Thyroid gland (tissue), 4 donors: ENCODE measurements around the gene CFAP210. TPM values are rescaled to one million over a fixed set of nuclear protein-coding genes. Genes with fewer than 3 reads are reported as not detected.

Experiments
- DNase-seq, 2 donors: peaks; one replicate each; pipeline ENCODE4 v3.0.0-alpha.2; 2019
- H3K27ac ChIP-seq, 3 donors: fragments of 200-600 bp; sonication (generic); 1 replicate in 2 of 3; 2 replicates in 1 of 3; pipeline ENCODE4 v1.5.1; 2016 to 2019; ENCODE audit warnings: mild to moderate bottlenecking in 1 of 3, moderate library complexity in 1 of 3
- H3K27me3 ChIP-seq: fragments of 200-600 bp; sonication (generic); one replicate; pipeline ENCODE4 v1.5.1; 2019
- H3K36me3 ChIP-seq, 2 donors: fragments of 200-600 bp; sonication (generic); one replicate each; pipeline ENCODE4 v1.5.1; 2016 to 2019
- H3K4me1 ChIP-seq, 2 donors: fragments of 200-600 bp; sonication (generic); one replicate each; pipeline ENCODE4 v1.5.1; 2017 to 2019
- H3K4me3 ChIP-seq, 3 donors: fragments of 200-600 bp; sonication (generic); replicated peaks in 1 of 3; 1 replicate in 2 of 3; 2 replicates in 1 of 3; pipeline ENCODE4 v1.5.1; 2016; ENCODE audit warnings: mild to moderate bottlenecking in 1 of 3
- H3K9me3 ChIP-seq: fragments of 200-600 bp; sonication (generic); one replicate; pipeline ENCODE4 v1.5.1; 2017
- POLR2A ChIP-seq, 2 donors: fragments of 450-650 bp; IDR thresholded peaks; one replicate each; pipeline ENCODE4 v1.6.1; 2017; ENCODE audit warnings: antibody characterized with exemption in 2 of 2, mild to moderate bottlenecking in 2 of 2, moderate library complexity in 1 of 2
- WGBS, 2 donors: methylation state at CpG; one replicate each; pipeline ENCODE4 v1.1.5; 2017; 5-methylcytosine and 5-hydroxymethylcytosine counted together
- intact Hi-C: fragments of 100-400 bp; cut with DNase I; formaldehyde crosslinking; loops from one replicate; pipeline ENCODE4 v1.15.1; 2023
- total RNA-seq, 4 donors: library from RNA; depleted of rRNA; stranded (reverse); fragments of >200 nt; gene quantifications; one replicate each; pipeline ENCODE4 v1.2.3, GENCODE V29; 2016
- TF ChIP-seq, protein P1 (sequence below), 6 experiments: fragments of 200-600 bp in 3 of 6; fragments of 450-650 bp in 3 of 6; sonication (generic) in 3 of 6; IDR thresholded peaks; one replicate each; pipeline ENCODE4 v1.5.1; 2016 to 2019; ENCODE audit warnings: antibody characterized with exemption in 6 of 6, mild to moderate bottlenecking in 2 of 6, inconsistent platforms in 1 of 6, moderate library complexity in 1 of 6

CFAP210 gene
- total RNA-seq, 4 donors from 2014 or later, result 1.6 TPM; not detected in 2

GRCh38 chr2:169735623-169736022 lies 41.4 kb upstream of the CFAP210 start:
- DNase-seq, result no peak
- no peaks in the 10 kb centered on the region for H3K27me3 ChIP-seq
- H3K27ac ChIP-seq, result no peak overlapping the region
- no peaks in the 10 kb centered on the region for H3K9me3 ChIP-seq
- no peaks in the 10 kb centered on the region for H3K36me3 ChIP-seq
- intact Hi-C loops, result no loop called here
- peaks cover 0 to 6% of the 10 kb centered on the region in 2 donors for H3K4me1 ChIP-seq
- H3K4me3 ChIP-seq, result no peak overlapping the region
- WGBS, 2 donors, result 89 to 96% methylated on average over 4 of the region's 4 CpGs
- TF ChIP-seq POLR2A (IDR thresholded peaks at IDR 0.05), result no peak
- TF ChIP-seq, protein P1, sequence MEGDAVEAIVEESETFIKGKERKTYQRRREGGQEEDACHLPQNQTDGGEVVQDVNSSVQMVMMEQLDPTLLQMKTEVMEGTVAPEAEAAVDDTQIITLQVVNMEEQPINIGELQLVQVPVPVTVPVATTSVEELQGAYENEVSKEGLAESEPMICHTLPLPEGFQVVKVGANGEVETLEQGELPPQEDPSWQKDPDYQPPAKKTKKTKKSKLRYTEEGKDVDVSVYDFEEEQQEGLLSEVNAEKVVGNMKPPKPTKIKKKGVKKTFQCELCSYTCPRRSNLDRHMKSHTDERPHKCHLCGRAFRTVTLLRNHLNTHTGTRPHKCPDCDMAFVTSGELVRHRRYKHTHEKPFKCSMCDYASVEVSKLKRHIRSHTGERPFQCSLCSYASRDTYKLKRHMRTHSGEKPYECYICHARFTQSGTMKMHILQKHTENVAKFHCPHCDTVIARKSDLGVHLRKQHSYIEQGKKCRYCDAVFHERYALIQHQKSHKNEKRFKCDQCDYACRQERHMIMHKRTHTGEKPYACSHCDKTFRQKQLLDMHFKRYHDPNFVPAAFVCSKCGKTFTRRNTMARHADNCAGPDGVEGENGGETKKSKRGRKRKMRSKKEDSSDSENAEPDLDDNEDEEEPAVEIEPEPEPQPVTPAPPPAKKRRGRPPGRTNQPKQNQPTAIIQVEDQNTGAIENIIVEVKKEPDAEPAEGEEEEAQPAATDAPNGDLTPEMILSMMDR (IDR thresholded peaks at IDR 0.05), result no peak

- no peaks in the 10 kb centered on the region for H3K36me3 ChIP-seq
- H3K4me3 ChIP-seq, result peak overlapping the region in 2 of 3 donors; percentile 52 to 82
- H3K27ac ChIP-seq, result no peak overlapping the region
- H3K9me3 ChIP-seq, result no peaks in the 10 kb centered on the region
- peaks cover 0 to 6% of the 10 kb centered on the region in 2 donors for H3K4me1 ChIP-seq
- H3K27me3 ChIP-seq, result no peaks in the 10 kb centered on the region
- WGBS, 2 donors, result 3 to 4% methylated on average over 32 to 48 of the region's 69 CpGs
- DNase-seq, result peak; percentile 15
- TF ChIP-seq POLR2A (IDR thresholded peaks at IDR 0.05), result no peak
- TF ChIP-seq, protein P1 (IDR thresholded peaks at IDR 0.05), result no peak
- intact Hi-C loops, result no loop called here
Observed at GRCh38 chr2:169734169-169734847, 40.1 kb upstream of the CFAP210 start.

DNA sequence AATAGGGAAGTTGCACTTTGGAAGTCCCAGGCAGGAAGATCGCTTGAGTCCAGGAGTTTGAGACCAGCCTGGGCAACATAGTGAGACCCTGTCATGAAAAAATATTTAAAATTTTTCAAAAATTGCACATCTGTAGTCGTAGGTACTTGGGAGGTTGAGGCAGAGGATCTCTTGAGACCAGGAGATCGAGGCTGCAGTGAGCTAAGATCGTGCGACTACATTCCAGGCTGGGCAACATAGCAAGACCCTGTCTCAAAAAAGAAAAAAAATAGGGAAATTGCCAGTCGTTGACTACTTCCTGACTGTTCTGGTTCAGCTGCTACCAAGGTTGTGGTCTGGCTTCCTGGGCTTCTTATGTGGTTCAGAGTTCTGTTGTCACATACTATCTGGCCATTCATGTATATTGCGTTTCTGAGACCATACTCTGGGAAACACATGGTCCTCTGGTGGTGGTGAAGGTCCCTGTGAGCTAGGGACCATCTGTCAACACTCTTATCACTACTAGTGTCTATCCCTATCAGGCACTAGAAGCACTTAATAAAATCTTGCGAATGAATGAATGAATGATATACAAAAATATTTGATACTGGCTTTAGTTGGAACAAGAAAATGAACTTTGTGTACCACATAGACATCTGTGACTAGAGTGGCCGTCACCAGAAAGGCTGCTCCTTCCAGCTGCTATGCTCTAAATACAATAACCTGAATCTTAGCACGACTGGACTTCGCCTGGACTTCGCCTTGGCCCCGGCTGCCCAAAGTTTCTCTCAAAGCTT lies 38.6 kb upstream of the CFAP210 start:
- H3K4me3 ChIP-seq, result peak overlapping the region in 2 of 3 donors; percentile 58 to 82
- 54 to 55% methylated on average over 13 of the region's 13 CpGs for WGBS, 2 donors
- peak overlapping the region in 2 of 3 donors; percentile 26 to 46 for H3K27ac ChIP-seq
- intact Hi-C loops, result no loop called here
- TF ChIP-seq, protein P1 (IDR thresholded peaks at IDR 0.05), result no peak
- no peak for TF ChIP-seq POLR2A (IDR thresholded peaks at IDR 0.05)
- no peaks in the 10 kb centered on the region for H3K9me3 ChIP-seq
- H3K27me3 ChIP-seq, result no peaks in the 10 kb centered on the region
- DNase-seq, result peak in 1 of 2 donors; percentile 23
- peaks cover 0 to 6% of the 10 kb centered on the region in 2 donors for H3K4me1 ChIP-seq
- no peaks in the 10 kb centered on the region for H3K36me3 ChIP-seq

- no peak for DNase-seq
- peaks cover 0 to 6% of the 10 kb centered on the region in 2 donors for H3K4me1 ChIP-seq
- WGBS, 2 donors, result 80 to 86% methylated on average over 5 of the region's 5 CpGs
- no peaks in the 10 kb centered on the region for H3K27me3 ChIP-seq
- no peak overlapping the region for H3K27ac ChIP-seq
- H3K36me3 ChIP-seq, result no peaks in the 10 kb centered on the region
- H3K4me3 ChIP-seq, result no peak overlapping the region
- intact Hi-C loops, result no loop called here
- H3K9me3 ChIP-seq, result no peaks in the 10 kb centered on the region
- no peak for TF ChIP-seq POLR2A (IDR thresholded peaks at IDR 0.05)
- TF ChIP-seq, protein P1 (IDR thresholded peaks at IDR 0.05), result no peak
Observed at GRCh38 chr2:169732075-169732474, 37.9 kb upstream of the CFAP210 start.

GRCh38 chr2:169729274-169729605 lies 35.0 kb upstream of the CFAP210 start:
- no peaks in the 10 kb centered on the region for H3K36me3 ChIP-seq
- no peak for DNase-seq
- H3K4me3 ChIP-seq, result no peak overlapping the region
- 94 to 95% methylated on average over 1 of the region's 1 CpG for WGBS, 2 donors
- H3K27me3 ChIP-seq, result no peaks in the 10 kb centered on the region
- intact Hi-C loops, result no loop called here
- no peak overlapping the region for H3K27ac ChIP-seq
- no peak for TF ChIP-seq POLR2A (IDR thresholded peaks at IDR 0.05)
- TF ChIP-seq, protein P1 (IDR thresholded peaks at IDR 0.05), result no peak
- H3K4me1 ChIP-seq, result no peaks in the 10 kb centered on the region
- H3K9me3 ChIP-seq, result no peaks in the 10 kb centered on the region
